ENCODE measurements around the gene UBFD1. TPM values are rescaled to one million over a fixed set of nuclear protein-coding genes. Genes with fewer than 3 reads are reported as not detected.

Gene UBFD1
- total and polyA plus RNA-seq, 10 donors = 4.2 to 63.7 (median 40.8) TPM

GRCh38 chr16:23587726-23588125 lies 30.2 kb downstream of the UBFD1 start:
- DNase-seq = no peak
- no peaks in the 10 kb centered on the region for H3K9me3 ChIP-seq
- H3K4me3 ChIP-seq = no peak overlapping the region
- peaks cover 2 to 100% (median 84%) of the 10 kb centered on the region in 6 donors for H3K36me3 ChIP-seq
- no peaks in the 10 kb centered on the region for H3K27me3 ChIP-seq (replicated peaks in 1 of 7)
- peaks cover 0 to 17% (median 1%) of the 10 kb centered on the region in 6 donors for H3K4me1 ChIP-seq
- no peak overlapping the region for H3K27ac ChIP-seq
- no peak for TF ChIP-seq CTCF (IDR thresholded peaks at IDR 0.05 in 8 of 11, conservative IDR thresholded peaks at IDR 0.05 in 3 of 11)
- no peak for TF ChIP-seq POLR2A (IDR thresholded peaks at IDR 0.05)
- TF ChIP-seq POLR2AphosphoS5 (IDR thresholded peaks at IDR 0.05) = no peak
- intact Hi-C loops (cut with DNase I; ENCODE audit: low total_unique reads) = no loop called here
- 74 to 96% (median 91%) methylated on average over 5 of the region's 5 CpGs for WGBS, 5 donors

- no peaks in the 10 kb centered on the region for H3K9me3 ChIP-seq
- no peak overlapping the region for H3K4me3 ChIP-seq
- peaks cover 2 to 96% (median 76%) of the 10 kb centered on the region in 6 donors for H3K36me3 ChIP-seq
- no peak overlapping the region for H3K27ac ChIP-seq
- TF ChIP-seq POLR2AphosphoS5 (IDR thresholded peaks at IDR 0.05) = no peak
- TF ChIP-seq CTCF (IDR thresholded peaks at IDR 0.05 in 8 of 11, conservative IDR thresholded peaks at IDR 0.05 in 3 of 11) = no peak
- TF ChIP-seq POLR2A (IDR thresholded peaks at IDR 0.05) = no peak
- peaks cover 9 to 41% (median 20%) of the 10 kb centered on the region in 6 donors for H3K4me1 ChIP-seq
- no peaks in the 10 kb centered on the region for H3K27me3 ChIP-seq (replicated peaks in 1 of 7)
- DNase-seq = no peak
- intact Hi-C loops (cut with DNase I; ENCODE audit: low total_unique reads) = loop anchor here (5.0 to 10.0 kb wide), 2 partner anchors 33 to 85 kb away; partner anchors contain the start of genes EARS2 and UBFD1
- WGBS, 5 donors = 89 to 97% (median 95%) methylated on average over 3 of the region's 3 CpGs
Measured at GRCh38 chr16:23590181-23590580, 32.7 kb downstream of the UBFD1 start.

- peaks cover 15 to 62% (median 37%) of the 10 kb centered on the region in 6 donors for H3K4me1 ChIP-seq
- H3K27ac ChIP-seq = no peak overlapping the region
- peak overlapping the region in 1 of 8 donors; percentile 90 for H3K4me3 ChIP-seq
- H3K36me3 ChIP-seq = peaks cover 0 to 56% (median 38%) of the 10 kb centered on the region in 6 donors
- H3K27me3 ChIP-seq (replicated peaks in 1 of 7) = no peaks in the 10 kb centered on the region
- TF ChIP-seq CTCF (IDR thresholded peaks at IDR 0.05 in 8 of 11, conservative IDR thresholded peaks at IDR 0.05 in 3 of 11) (no peak), POLR2AphosphoS5 (IDR thresholded peaks at IDR 0.05) (no peak), POLR2A (IDR thresholded peaks at IDR 0.05) (no peak)
- DNase-seq = no peak
- 94 to 98% (median 95%) methylated on average over 12 of the region's 12 CpGs for WGBS, 5 donors
- no peaks in the 10 kb centered on the region for H3K9me3 ChIP-seq
- intact Hi-C loops (cut with DNase I; ENCODE audit: low total_unique reads) = loop anchor here (5.0 to 10.0 kb wide), 2 partner anchors 37 to 89 kb away; partner anchors contain the start of genes EARS2 and UBFD1
Measured at GRCh38 chr16:23594186-23594585, 36.7 kb downstream of the UBFD1 start.

- Histone ChIP-seq H3K27me3 (replicated peaks in 1 of 7) (no peaks in the 10 kb centered on the region), H3K9me3 (no peaks in the 10 kb centered on the region), H3K27ac (peak overlapping the region; percentile 59 to 88 (median 85)), H3K36me3 (peaks cover 0 to 46% (median 28%) of the 10 kb centered on the region in 6 donors), H3K4me3 (peak overlapping the region; percentile 89 to 99 (median 95)), H3K4me1 (peaks cover 15 to 62% (median 37%) of the 10 kb centered on the region in 6 donors)
- TF ChIP-seq POLR2AphosphoS5 (IDR thresholded peaks at IDR 0.05) = no peak
- TF ChIP-seq CTCF (IDR thresholded peaks at IDR 0.05 in 8 of 11, conservative IDR thresholded peaks at IDR 0.05 in 3 of 11) = no peak
- no peak for TF ChIP-seq POLR2A (IDR thresholded peaks at IDR 0.05)
- 20 to 23% (median 22%) methylated on average over 31 to 34 of the region's 34 CpGs for WGBS, 5 donors
- no peak for DNase-seq
- intact Hi-C loops (cut with DNase I; ENCODE audit: low total_unique reads) = loop anchor here (10.0 kb wide), 1 partner anchor 91 kb away; no protein-coding TSS in a partner anchor
Measured at GRCh38 chr16:23595246-23595950, 37.9 kb downstream of the UBFD1 start.

Measured in spleen (tissue), 11 donors.